Hepatocyte (in vitro differentiated cells): Measurements from ENCODE around the gene SKA2. TPM values are rescaled to one million over a fixed set of nuclear protein-coding genes. Genes with fewer than 3 reads are reported as not detected.

Experiments
- DNase-seq: peaks from one replicate; pipeline ENCODE4 v3.0.0-alpha.2; 2016; ENCODE audit warnings: low spot score
- H2AFZ ChIP-seq: fragments of 200-600 bp; sonication (generic); 2 replicates; pipeline ENCODE4 v1.6.0; 2016; ENCODE audit warnings: antibody characterized with exemption, mild to moderate bottlenecking
- H3K27ac ChIP-seq: fragments of 200-600 bp; sonication (generic); 2 replicates; pipeline ENCODE4 v1.5.1; 2016; ENCODE audit warnings: mild to moderate bottlenecking
- H3K27me3 ChIP-seq: fragments of 200-600 bp; sonication (generic); 2 replicates; pipeline ENCODE4 v1.6.1; 2016
- H3K36me3 ChIP-seq: fragments of 200-600 bp; sonication (generic); replicated peaks from 2 replicates; pipeline ENCODE4 v1.5.1; 2016; ENCODE audit warnings: low read depth; ENCODE audit not compliant: insufficient read depth
- H3K4me1 ChIP-seq: fragments of 200-600 bp; sonication (generic); 2 replicates; pipeline ENCODE4 v1.5.1; 2016; ENCODE audit warnings: mild to moderate bottlenecking, moderate library complexity; ENCODE audit not compliant: insufficient read depth
- H3K4me2 ChIP-seq: fragments of 200-600 bp; sonication (generic); 2 replicates; pipeline ENCODE4 v1.6.0; 2016
- H3K4me3 ChIP-seq: fragments of 200-600 bp; sonication (generic); 2 replicates; pipeline ENCODE4 v1.5.1; 2016; ENCODE audit warnings: mild to moderate bottlenecking
- H3K79me2 ChIP-seq: fragments of 200-600 bp; sonication (generic); 2 replicates; pipeline ENCODE4 v1.6.0; 2017; ENCODE audit warnings: mild to moderate bottlenecking
- H3K9me2 ChIP-seq: fragments of 200-600 bp; sonication (generic); replicated peaks from 2 replicates; pipeline ENCODE4 v1.6.0; 2017; ENCODE audit warnings: mild to moderate bottlenecking; ENCODE audit not compliant: insufficient read depth
- H3K9me3 ChIP-seq: fragments of 200-600 bp; sonication (generic); 2 replicates; pipeline ENCODE4 v1.5.1; 2016; ENCODE audit warnings: low read depth, mild to moderate bottlenecking
- H4K20me1 ChIP-seq: fragments of 200-600 bp; sonication (generic); 2 replicates; pipeline ENCODE4 v1.6.0; 2016; ENCODE audit warnings: mild to moderate bottlenecking; ENCODE audit not compliant: insufficient read depth, poor library complexity, severe bottlenecking
- CTCF ChIP-seq: fragments of 200-600 bp; sonication (generic); IDR thresholded peaks from 2 replicates; pipeline ENCODE4 v1.5.1; 2016; ENCODE audit warnings: antibody characterized with exemption, mild to moderate bottlenecking; ENCODE audit not compliant: poor library complexity
- EZH2 ChIP-seq: fragments of 200-600 bp; sonication (generic); IDR thresholded peaks from 2 replicates; pipeline ENCODE4 v1.6.1; 2016; ENCODE audit warnings: antibody characterized with exemption, mild to moderate bottlenecking, borderline replicate concordance
- EZH2phosphoT487 ChIP-seq: fragments of 200-600 bp; sonication (generic); IDR thresholded peaks from one replicate; pipeline ENCODE4 v1.6.1; 2018; ENCODE audit warnings: antibody characterized with exemption, mild to moderate bottlenecking, low read depth, moderate library complexity; ENCODE audit not compliant: unreplicated experiment, severe bottlenecking
- WGBS: methylation state at CpG from one replicate; pipeline ENCODE4 v1.1.6; 2016; ENCODE audit warnings: low lambda C conversion rate; ENCODE audit errors: missing lambda C conversion rate; 5-methylcytosine and 5-hydroxymethylcytosine counted together
- polyA plus RNA-seq: library from polyadenylated mRNA; unstranded; fragments of >200 nt; fragmentation: Nextera tagmentation; extraction: Ambion mirVana; gene quantifications from 2 replicates; pipeline ENCODE4 v1.2.1, GENCODE V29; 2016
- total RNA-seq: library from RNA; depleted of rRNA; stranded (reverse); fragments of >200 nt; gene quantifications from 2 replicates; pipeline ENCODE4 v1.2.3, GENCODE V29; 2014

SKA2 gene
- total and polyA plus RNA-seq, 2 experiments from 2014 or later: 27.0 to 52.8 TPM

GRCh38 chr17:59121901-59122480 is 33.0 kb downstream of the SKA2 start:
- H3K9me3 ChIP-seq: no peaks in the 10 kb centered on the region
- no peaks in the 10 kb centered on the region for H3K36me3 ChIP-seq
- DNase-seq: no peak
- H3K27me3 ChIP-seq: no peaks in the 10 kb centered on the region
- 98% methylated on average over 9 of the region's 9 CpGs for WGBS
- no peaks in the 10 kb centered on the region for H4K20me1 ChIP-seq
- TF ChIP-seq EZH2: no peak
- TF ChIP-seq EZH2phosphoT487: no peak
- TF ChIP-seq CTCF: no peak
- H3K79me2 ChIP-seq: peaks cover 25% of the 10 kb centered on the region
- H2AFZ ChIP-seq: no peak overlapping the region
- H3K4me2 ChIP-seq: no peak overlapping the region
- no peaks in the 10 kb centered on the region for H3K4me1 ChIP-seq
- H3K27ac ChIP-seq: no peak overlapping the region
- no peak overlapping the region for H3K4me3 ChIP-seq
- H3K9me2 ChIP-seq: no peaks in the 10 kb centered on the region

GRCh38 chr17:59115474-59115873 is 39.5 kb downstream of the SKA2 start:
- no peaks in the 10 kb centered on the region for H3K27me3 ChIP-seq
- H3K4me2 ChIP-seq: no peak overlapping the region
- no peaks in the 10 kb centered on the region for H3K9me2 ChIP-seq
- H4K20me1 ChIP-seq: no peaks in the 10 kb centered on the region
- H3K4me3 ChIP-seq: no peak overlapping the region
- peaks cover 10% of the 10 kb centered on the region for H3K79me2 ChIP-seq
- 98% methylated on average over 9 of the region's 9 CpGs for WGBS
- DNase-seq: no peak
- no peaks in the 10 kb centered on the region for H3K36me3 ChIP-seq
- no peak overlapping the region for H3K27ac ChIP-seq
- no peak overlapping the region for H2AFZ ChIP-seq
- TF ChIP-seq CTCF (no peak), EZH2 (no peak), EZH2phosphoT487 (no peak)
- H3K4me1 ChIP-seq: no peaks in the 10 kb centered on the region
- H3K9me3 ChIP-seq: no peaks in the 10 kb centered on the region

GRCh38 chr17:59111539-59111938 is 43.4 kb downstream of the SKA2 start:
- no peaks in the 10 kb centered on the region for H3K36me3 ChIP-seq
- H3K4me2 ChIP-seq: no peak overlapping the region
- WGBS: 97% methylated on average over 3 of the region's 3 CpGs
- H3K9me2 ChIP-seq: no peaks in the 10 kb centered on the region
- H3K4me3 ChIP-seq: no peak overlapping the region
- H3K9me3 ChIP-seq: no peaks in the 10 kb centered on the region
- no peak overlapping the region for H3K27ac ChIP-seq
- TF ChIP-seq EZH2phosphoT487 (no peak), CTCF (no peak), EZH2 (no peak)
- H2AFZ ChIP-seq: no peak overlapping the region
- no peaks in the 10 kb centered on the region for H3K27me3 ChIP-seq
- H3K79me2 ChIP-seq: no peaks in the 10 kb centered on the region
- DNase-seq: no peak
- H4K20me1 ChIP-seq: no peaks in the 10 kb centered on the region
- H3K4me1 ChIP-seq: no peaks in the 10 kb centered on the region

- no peak overlapping the region for H3K4me2 ChIP-seq
- no peaks in the 10 kb centered on the region for H4K20me1 ChIP-seq
- DNase-seq: no peak
- no peak overlapping the region for H3K4me3 ChIP-seq
- no peaks in the 10 kb centered on the region for H3K9me2 ChIP-seq
- H2AFZ ChIP-seq: no peak overlapping the region
- no peak overlapping the region for H3K27ac ChIP-seq
- H3K79me2 ChIP-seq: peaks cover under 1% of the 10 kb centered on the region
- no peaks in the 10 kb centered on the region for H3K36me3 ChIP-seq
- TF ChIP-seq EZH2phosphoT487 (no peak), EZH2 (no peak), CTCF (no peak)
- no peaks in the 10 kb centered on the region for H3K9me3 ChIP-seq
- H3K4me1 ChIP-seq: no peaks in the 10 kb centered on the region
- H3K27me3 ChIP-seq: no peaks in the 10 kb centered on the region
These were observed 44.0 kb downstream of the SKA2 start for GRCh38 chr17:59110973-59111372.
